NB4 (cell line): ENCODE data around the gene AKT3.

Experiments
- CTCF ChIP-seq: IDR thresholded peaks from one replicate; pipeline ENCODE4 v1.5.1; 2012; ENCODE audit warnings: low read depth, low read length
- MAX ChIP-seq: IDR thresholded peaks from 2 replicates; pipeline ENCODE4 v1.6.1; 2011; ENCODE audit warnings: low read depth, low read length
- MYC ChIP-seq: IDR thresholded peaks from 2 replicates; pipeline ENCODE4 v1.6.1; 2011; ENCODE audit warnings: low read depth, low read length
- POLR2A ChIP-seq: IDR thresholded peaks from 2 replicates; pipeline ENCODE4 v1.6.1; 2011; ENCODE audit warnings: mild to moderate bottlenecking; ENCODE audit not compliant: insufficient read length; ENCODE audit errors: extremely low read depth

GRCh38 chr1:243883551-243883950, 33.5 kb upstream of the AKT3 start:
- no peak for TF ChIP-seq CTCF
- TF ChIP-seq MAX, result no peak
- no peak for TF ChIP-seq POLR2A
- no peak for TF ChIP-seq MYC
